ENCODE data around the gene KCNJ5. TPM values are rescaled to one million over a fixed set of nuclear protein-coding genes. Genes with fewer than 3 reads are reported as not detected.

KCNJ5 gene
- total and polyA plus RNA-seq, 10 of the 15 experiments (the other 5 are each of a cell fraction or from before 2014, with no cell fraction given): 0.03 TPM; not detected in 8

DNA sequence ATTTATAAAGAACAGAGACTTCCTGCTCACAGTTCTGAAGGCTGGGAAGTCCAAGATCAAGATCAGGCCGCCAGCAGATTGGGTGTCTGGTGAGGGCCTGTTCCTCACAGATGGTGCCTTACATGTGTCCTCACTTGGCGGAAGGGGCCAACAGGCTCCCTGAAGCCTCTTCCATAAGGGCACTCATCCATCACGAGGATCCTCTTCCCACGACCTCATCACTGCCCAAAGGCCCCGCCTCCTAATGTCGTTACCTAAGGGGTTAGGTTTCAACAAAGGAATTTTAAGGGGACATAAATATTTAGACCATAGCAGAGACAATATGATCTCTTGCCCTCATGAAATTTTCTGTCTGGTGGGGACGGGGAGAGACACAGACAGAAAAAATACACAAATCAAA, 32.9 kb downstream of the KCNJ5 start:
- H4K20me1 ChIP-seq (ENCODE audit: control insufficient read depth, insufficient read depth): no peaks in the 10 kb centered on the region
- no peaks in the 10 kb centered on the region for H3K27me3 ChIP-seq (replicated peaks in 1 of 2; ENCODE audit: control insufficient read depth in 2 of 2, insufficient read depth in 2 of 2, low read length in 1 of 2)
- H3K9me3 ChIP-seq (replicated peaks; ENCODE audit: control insufficient read depth, insufficient read depth, low read length): no peaks in the 10 kb centered on the region
- in situ Hi-C loops (cut with MboI): no loop called here
- CTCF ChIA-PET: interaction anchor here (0.6 to 2.7 kb wide), 4 partner anchors 18 to 66 kb away, joined by 3 to 8 read pairs (median 6); no protein-coding TSS in a partner anchor
- no peak for ATAC-seq
- no peak overlapping the region for H3K4me2 ChIP-seq (ENCODE audit: control insufficient read depth, insufficient read depth)
- no peak for DNase-seq (ENCODE audit: low read depth, low spot score)
- TF ChIP-seq, protein P1, sequence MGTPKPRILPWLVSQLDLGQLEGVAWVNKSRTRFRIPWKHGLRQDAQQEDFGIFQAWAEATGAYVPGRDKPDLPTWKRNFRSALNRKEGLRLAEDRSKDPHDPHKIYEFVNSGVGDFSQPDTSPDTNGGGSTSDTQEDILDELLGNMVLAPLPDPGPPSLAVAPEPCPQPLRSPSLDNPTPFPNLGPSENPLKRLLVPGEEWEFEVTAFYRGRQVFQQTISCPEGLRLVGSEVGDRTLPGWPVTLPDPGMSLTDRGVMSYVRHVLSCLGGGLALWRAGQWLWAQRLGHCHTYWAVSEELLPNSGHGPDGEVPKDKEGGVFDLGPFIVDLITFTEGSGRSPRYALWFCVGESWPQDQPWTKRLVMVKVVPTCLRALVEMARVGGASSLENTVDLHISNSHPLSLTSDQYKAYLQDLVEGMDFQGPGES (IDR thresholded peaks at IDR 0.05): no peak
- RAD21 ChIA-PET (ENCODE audit: unreplicated experiment): no interaction called here
- SMC1A ChIA-PET (ENCODE audit: uncharacterized antibody, unreplicated experiment): interaction anchor here (1.2 kb wide), 1 partner anchor 31 kb away, joined by 3 read pairs; no protein-coding TSS in a partner anchor
- WGBS (ENCODE audit: insufficient coverage, insufficient replicate concordance, low lambda C conversion rate, missing lambda C conversion rate): 49% methylated on average over 7 of the region's 7 CpGs
- POLR2A ChIA-PET: no interaction called here
- intact Hi-C loops (cut with micrococcal nuclease; ENCODE audit: unreplicated experiment): no loop called here
- H3K4me3 ChIP-seq: no peak overlapping the region
- no peak for FAIRE-seq
- no peak overlapping the region for H2AFZ ChIP-seq (ENCODE audit: control insufficient read depth, low read depth, low read length)
- peaks cover 1% of the 10 kb centered on the region for H3K4me1 ChIP-seq (ENCODE audit: control insufficient read depth, insufficient read depth, low read length)
- H3K27ac ChIP-seq (ENCODE audit: control insufficient read depth, insufficient read depth): no peak overlapping the region
- BruUV-seq (replicated peaks): no TSS peak
- no peak overlapping the region for H3K9ac ChIP-seq (ENCODE audit: control insufficient read depth, insufficient read depth, low read length)
- no peaks in the 10 kb centered on the region for H3K79me2 ChIP-seq (ENCODE audit: control insufficient read depth, insufficient read depth, low read length)
- no peaks in the 10 kb centered on the region for H3K36me3 ChIP-seq (ENCODE audit: control insufficient read depth in 2 of 2, insufficient read depth in 2 of 2, low read length in 1 of 2)

DNA sequence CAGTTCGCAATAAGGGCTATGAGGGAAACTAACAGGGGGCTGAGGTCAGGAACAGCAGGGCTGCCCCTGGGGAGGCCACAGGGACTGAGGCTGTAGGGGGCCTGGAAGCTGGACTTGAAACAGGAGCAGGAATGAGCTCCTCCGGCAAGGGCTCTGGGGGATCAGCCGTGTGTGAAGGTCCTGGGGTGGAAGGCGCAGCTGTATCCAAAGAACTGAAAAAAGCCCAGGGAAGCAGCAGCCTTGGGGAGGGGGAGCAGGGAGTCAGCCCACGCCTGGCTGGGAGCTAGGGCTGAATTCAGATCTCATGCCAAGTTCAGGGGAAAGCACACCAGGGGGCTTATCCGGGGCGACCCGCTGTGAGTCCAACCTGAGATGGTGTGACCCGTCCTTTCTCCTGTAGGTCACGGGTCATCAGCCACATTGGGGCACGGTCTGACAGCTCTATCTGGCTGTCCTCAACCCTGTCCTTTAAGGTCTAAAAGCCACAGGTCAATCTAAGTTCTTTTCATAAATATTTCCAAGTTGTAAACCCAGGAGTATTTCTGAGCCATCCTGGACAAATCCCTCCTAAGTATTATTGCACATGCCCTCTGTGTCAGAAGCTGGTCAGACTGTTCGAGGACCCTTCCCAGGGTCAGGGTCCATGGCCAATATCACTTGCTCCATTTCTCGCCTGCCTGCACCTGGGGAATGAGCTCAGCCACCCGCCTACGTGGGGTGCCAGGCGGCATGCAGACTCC, 33.5 kb downstream of the KCNJ5 start:
- no peak overlapping the region for H3K27ac ChIP-seq (ENCODE audit: control insufficient read depth, insufficient read depth)
- no peak for DNase-seq (ENCODE audit: low read depth, low spot score)
- H4K20me1 ChIP-seq (ENCODE audit: control insufficient read depth, insufficient read depth): no peaks in the 10 kb centered on the region
- ATAC-seq: no peak
- H3K27me3 ChIP-seq (replicated peaks in 1 of 2; ENCODE audit: control insufficient read depth in 2 of 2, insufficient read depth in 2 of 2, low read length in 1 of 2): no peaks in the 10 kb centered on the region
- in situ Hi-C loops (cut with MboI) (no loop called here), intact Hi-C loops (cut with micrococcal nuclease; ENCODE audit: unreplicated experiment) (no loop called here)
- POLR2A ChIA-PET: no interaction called here
- H3K4me1 ChIP-seq (ENCODE audit: control insufficient read depth, insufficient read depth, low read length): peaks cover 5% of the 10 kb centered on the region
- FAIRE-seq: no peak
- H3K9ac ChIP-seq (ENCODE audit: control insufficient read depth, insufficient read depth, low read length): no peak overlapping the region
- CTCF ChIA-PET: interaction anchor here (0.6 to 2.7 kb wide), 5 partner anchors 19 to 67 kb away, joined by 3 to 8 read pairs (median 6); no protein-coding TSS in a partner anchor
- H3K36me3 ChIP-seq (ENCODE audit: control insufficient read depth in 2 of 2, insufficient read depth in 2 of 2, low read length in 1 of 2): no peaks in the 10 kb centered on the region
- 41% methylated on average over 16 of the region's 16 CpGs for WGBS (ENCODE audit: insufficient coverage, insufficient replicate concordance, low lambda C conversion rate, missing lambda C conversion rate)
- H3K4me3 ChIP-seq: no peak overlapping the region
- RAD21 ChIA-PET (ENCODE audit: unreplicated experiment): interaction anchor here (1.0 kb wide), 1 partner anchor 32 kb away, joined by 3 read pairs; no protein-coding TSS in a partner anchor
- H3K79me2 ChIP-seq (ENCODE audit: control insufficient read depth, insufficient read depth, low read length): no peaks in the 10 kb centered on the region
- SMC1A ChIA-PET (ENCODE audit: uncharacterized antibody, unreplicated experiment): interaction anchor here (1.0 kb wide), 1 partner anchor 11 kb away, joined by 3 read pairs; no protein-coding TSS in a partner anchor
- H2AFZ ChIP-seq (ENCODE audit: control insufficient read depth, low read depth, low read length): no peak overlapping the region
- no peaks in the 10 kb centered on the region for H3K9me3 ChIP-seq (replicated peaks; ENCODE audit: control insufficient read depth, insufficient read depth, low read length)
- BruUV-seq (replicated peaks): no TSS peak
- no peak overlapping the region for H3K4me2 ChIP-seq (ENCODE audit: control insufficient read depth, insufficient read depth)
- TF ChIP-seq TCF12 (IDR thresholded peaks at IDR 0.05; ENCODE audit: low read depth, low read length): no peak
- TF ChIP-seq, protein P2, sequence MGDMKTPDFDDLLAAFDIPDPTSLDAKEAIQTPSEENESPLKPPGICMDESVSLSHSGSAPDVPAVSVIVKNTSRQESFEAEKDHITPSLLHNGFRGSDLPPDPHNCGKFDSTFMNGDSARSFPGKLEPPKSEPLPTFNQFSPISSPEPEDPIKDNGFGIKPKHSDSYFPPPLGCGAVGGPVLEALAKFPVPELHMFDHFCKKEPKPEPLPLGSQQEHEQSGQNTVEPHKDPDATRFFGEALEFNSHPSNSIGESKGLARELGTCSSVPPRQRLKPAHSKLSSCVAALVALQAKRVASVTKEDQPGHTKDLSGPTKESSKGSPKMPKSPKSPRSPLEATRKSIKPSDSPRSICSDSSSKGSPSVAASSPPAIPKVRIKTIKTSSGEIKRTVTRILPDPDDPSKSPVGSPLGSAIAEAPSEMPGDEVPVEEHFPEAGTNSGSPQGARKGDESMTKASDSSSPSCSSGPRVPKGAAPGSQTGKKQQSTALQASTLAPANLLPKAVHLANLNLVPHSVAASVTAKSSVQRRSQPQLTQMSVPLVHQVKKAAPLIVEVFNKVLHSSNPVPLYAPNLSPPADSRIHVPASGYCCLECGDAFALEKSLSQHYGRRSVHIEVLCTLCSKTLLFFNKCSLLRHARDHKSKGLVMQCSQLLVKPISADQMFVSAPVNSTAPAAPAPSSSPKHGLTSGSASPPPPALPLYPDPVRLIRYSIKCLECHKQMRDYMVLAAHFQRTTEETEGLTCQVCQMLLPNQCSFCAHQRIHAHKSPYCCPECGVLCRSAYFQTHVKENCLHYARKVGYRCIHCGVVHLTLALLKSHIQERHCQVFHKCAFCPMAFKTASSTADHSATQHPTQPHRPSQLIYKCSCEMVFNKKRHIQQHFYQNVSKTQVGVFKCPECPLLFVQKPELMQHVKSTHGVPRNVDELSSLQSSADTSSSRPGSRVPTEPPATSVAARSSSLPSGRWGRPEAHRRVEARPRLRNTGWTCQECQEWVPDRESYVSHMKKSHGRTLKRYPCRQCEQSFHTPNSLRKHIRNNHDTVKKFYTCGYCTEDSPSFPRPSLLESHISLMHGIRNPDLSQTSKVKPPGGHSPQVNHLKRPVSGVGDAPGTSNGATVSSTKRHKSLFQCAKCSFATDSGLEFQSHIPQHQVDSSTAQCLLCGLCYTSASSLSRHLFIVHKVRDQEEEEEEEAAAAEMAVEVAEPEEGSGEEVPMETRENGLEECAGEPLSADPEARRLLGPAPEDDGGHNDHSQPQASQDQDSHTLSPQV (IDR thresholded peaks at IDR 0.05): no peak
- TF ChIP-seq CHD1 (IDR thresholded peaks at IDR 0.05; ENCODE audit: low read depth, low read length): no peak
- TF ChIP-seq, protein P3, sequence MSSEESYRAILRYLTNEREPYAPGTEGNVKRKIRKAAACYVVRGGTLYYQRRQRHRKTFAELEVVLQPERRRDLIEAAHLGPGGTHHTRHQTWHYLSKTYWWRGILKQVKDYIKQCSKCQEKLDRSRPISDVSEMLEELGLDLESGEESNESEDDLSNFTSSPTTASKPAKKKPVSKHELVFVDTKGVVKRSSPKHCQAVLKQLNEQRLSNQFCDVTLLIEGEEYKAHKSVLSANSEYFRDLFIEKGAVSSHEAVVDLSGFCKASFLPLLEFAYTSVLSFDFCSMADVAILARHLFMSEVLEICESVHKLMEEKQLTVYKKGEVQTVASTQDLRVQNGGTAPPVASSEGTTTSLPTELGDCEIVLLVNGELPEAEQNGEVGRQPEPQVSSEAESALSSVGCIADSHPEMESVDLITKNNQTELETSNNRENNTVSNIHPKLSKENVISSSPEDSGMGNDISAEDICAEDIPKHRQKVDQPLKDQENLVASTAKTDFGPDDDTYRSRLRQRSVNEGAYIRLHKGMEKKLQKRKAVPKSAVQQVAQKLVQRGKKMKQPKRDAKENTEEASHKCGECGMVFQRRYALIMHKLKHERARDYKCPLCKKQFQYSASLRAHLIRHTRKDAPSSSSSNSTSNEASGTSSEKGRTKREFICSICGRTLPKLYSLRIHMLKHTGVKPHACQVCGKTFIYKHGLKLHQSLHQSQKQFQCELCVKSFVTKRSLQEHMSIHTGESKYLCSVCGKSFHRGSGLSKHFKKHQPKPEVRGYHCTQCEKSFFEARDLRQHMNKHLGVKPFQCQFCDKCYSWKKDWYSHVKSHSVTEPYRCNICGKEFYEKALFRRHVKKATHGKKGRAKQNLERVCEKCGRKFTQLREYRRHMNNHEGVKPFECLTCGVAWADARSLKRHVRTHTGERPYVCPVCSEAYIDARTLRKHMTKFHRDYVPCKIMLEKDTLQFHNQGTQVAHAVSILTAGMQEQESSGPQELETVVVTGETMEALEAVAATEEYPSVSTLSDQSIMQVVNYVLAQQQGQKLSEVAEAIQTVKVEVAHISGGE (CRISPR knock-in tag; IDR thresholded peaks at IDR 0.05): no peak
- no peak for TF ChIP-seq RFX5 (IDR thresholded peaks at IDR 0.05; ENCODE audit: low read depth, low read length)
- no peak for TF ChIP-seq CREM (IDR thresholded peaks at IDR 0.05; ENCODE audit: low read depth)
